ENCODE measurements around the gene CNST.
"Not testable (repeated sequence)": the region's sequence is repeated elsewhere in the genome, so short reads cannot be mapped to it uniquely, and the experiment has no call there.

Gene CNST

DNA sequence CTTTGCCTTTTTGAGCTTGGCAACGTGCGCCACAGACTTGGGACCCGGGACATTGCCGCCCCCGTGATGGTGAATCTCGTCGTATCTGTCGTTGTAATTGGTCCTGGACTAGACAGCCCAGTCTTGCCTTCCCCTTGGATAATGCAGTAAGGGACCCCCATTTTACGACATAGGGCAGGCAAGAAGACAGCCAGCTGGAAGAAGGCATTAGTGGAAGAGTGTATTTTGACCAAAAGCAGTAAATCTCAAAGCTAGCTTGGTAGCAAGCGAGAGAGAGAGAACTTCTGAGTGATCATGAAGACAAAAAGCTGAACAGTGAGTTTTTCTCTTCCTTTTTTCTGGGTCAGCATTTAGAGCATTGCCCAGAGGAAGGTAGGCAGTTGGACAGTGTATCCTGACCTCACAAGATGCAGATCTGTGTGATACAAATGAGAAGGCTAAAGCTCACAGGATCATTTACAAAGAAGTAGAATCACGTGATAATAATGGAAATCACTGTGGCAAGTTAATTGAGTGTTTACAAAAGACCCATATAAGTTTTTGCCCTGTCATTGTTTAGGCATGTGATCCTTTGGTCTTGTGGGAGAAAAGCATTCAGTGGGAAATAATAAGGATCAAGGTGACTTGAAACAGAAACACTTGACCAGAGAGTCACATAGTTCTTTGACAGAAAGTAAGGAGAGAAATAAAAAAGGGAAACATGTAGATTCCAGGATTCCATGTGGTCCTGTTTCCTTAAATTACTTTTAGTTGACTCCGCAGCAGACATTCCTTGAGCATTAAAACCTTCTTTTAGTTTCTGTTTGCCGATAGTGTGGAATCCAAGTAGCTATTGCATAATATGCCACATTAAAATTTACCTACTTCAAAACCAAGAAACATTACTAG is 66.3 kb downstream of the CNST start:
- H3K27ac ChIP-seq (ENCODE audit: insufficient read depth, low read length, poor library complexity, severe bottlenecking): no peak overlapping the region
- H3K9me3 ChIP-seq (ENCODE audit: control insufficient read depth, low read length): no peaks in the 10 kb centered on the region
- no peaks in the 10 kb centered on the region for H3K27me3 ChIP-seq (replicated peaks; ENCODE audit: control insufficient read depth, insufficient read depth, low read length, poor library complexity, severe bottlenecking)
- no peak overlapping the region for H3K4me3 ChIP-seq (ENCODE audit: insufficient read depth, low read depth, low read length, poor library complexity, severe bottlenecking)
- H3K36me3 ChIP-seq (ENCODE audit: control insufficient read depth, insufficient read depth, low read length): peaks cover 48% of the 10 kb centered on the region
- no peak for DNase-seq
- no peaks in the 10 kb centered on the region for H3K4me1 ChIP-seq (ENCODE audit: control insufficient read depth, insufficient read depth, low read length, poor library complexity, severe bottlenecking)

DNA sequence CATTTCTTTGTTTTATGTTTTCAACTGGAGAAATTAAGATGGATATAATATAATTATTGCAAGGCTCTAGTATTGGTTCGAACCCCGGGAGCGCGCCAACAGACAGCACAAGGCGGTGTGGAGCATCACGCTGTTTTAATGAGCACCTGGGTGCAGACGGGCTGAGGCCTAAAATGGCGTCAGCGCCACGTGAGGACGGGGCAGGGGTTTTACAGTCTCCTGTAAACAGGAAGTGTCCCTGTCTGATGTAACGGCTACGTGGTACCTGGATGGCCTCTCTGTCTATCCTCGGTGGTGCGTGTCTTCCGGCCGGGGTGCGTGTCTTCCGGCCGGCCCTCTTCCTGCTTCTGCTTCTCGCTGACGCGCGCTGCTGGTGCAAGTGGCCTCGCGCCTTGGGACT is 68.4 kb downstream of the CNST start:
- H3K9me3 ChIP-seq (ENCODE audit: control insufficient read depth, low read length); H3K4me1 ChIP-seq (ENCODE audit: control insufficient read depth, insufficient read depth, low read length, poor library complexity, severe bottlenecking); H3K4me3 ChIP-seq (ENCODE audit: insufficient read depth, low read depth, low read length, poor library complexity, severe bottlenecking); H3K27ac ChIP-seq (ENCODE audit: insufficient read depth, low read length, poor library complexity, severe bottlenecking); H3K27me3 ChIP-seq (replicated peaks; ENCODE audit: control insufficient read depth, insufficient read depth, low read length, poor library complexity, severe bottlenecking); DNase-seq: not testable (repeated sequence)
- peaks cover 58% of the 10 kb centered on the region for H3K36me3 ChIP-seq (ENCODE audit: control insufficient read depth, insufficient read depth, low read length)

DNA sequence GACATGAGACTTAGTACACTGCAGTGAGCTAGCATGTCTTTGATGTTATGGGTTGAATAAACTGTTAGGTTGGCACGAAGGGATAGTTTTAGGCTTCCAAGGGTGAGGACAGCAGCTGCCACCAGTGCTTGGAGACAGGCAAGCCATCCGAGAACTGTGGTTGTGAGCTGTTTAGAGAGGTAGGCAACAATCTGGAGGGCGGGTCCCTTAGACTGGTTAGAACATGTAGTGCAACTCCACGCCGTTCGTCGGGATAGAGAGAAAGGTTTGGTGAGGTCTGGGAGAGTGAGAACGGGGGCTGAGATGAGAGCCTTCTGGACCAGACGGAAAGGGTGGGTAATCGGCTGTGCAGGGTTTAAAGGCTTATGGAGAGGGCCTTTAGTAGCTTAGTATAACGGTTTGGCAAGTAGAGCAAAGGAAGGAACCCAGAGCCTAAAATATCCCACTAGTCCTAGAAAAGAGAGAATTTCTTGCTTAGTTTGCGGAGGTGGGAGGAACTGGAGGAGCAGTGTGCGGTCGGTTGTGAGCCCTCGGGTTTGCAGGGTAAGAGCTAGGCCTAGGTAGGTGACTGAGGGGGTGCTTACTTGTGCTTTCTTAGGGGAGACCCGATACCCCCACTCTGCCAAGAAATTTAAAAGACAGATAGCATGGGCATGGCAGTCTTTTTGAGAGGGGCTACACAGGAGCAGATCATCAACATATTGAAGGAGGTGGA is 72.8 kb downstream of the CNST start:
- H3K9me3 ChIP-seq (ENCODE audit: control insufficient read depth, low read length): no peaks in the 10 kb centered on the region
- H3K27ac ChIP-seq (ENCODE audit: insufficient read depth, low read length, poor library complexity, severe bottlenecking): no peak overlapping the region
- no peak overlapping the region for H3K4me3 ChIP-seq (ENCODE audit: insufficient read depth, low read depth, low read length, poor library complexity, severe bottlenecking)
- peaks cover 55% of the 10 kb centered on the region for H3K36me3 ChIP-seq (ENCODE audit: control insufficient read depth, insufficient read depth, low read length)
- H3K27me3 ChIP-seq (replicated peaks; ENCODE audit: control insufficient read depth, insufficient read depth, low read length, poor library complexity, severe bottlenecking): no peaks in the 10 kb centered on the region
- DNase-seq: no peak
- H3K4me1 ChIP-seq (ENCODE audit: control insufficient read depth, insufficient read depth, low read length, poor library complexity, severe bottlenecking): no peaks in the 10 kb centered on the region

DNA sequence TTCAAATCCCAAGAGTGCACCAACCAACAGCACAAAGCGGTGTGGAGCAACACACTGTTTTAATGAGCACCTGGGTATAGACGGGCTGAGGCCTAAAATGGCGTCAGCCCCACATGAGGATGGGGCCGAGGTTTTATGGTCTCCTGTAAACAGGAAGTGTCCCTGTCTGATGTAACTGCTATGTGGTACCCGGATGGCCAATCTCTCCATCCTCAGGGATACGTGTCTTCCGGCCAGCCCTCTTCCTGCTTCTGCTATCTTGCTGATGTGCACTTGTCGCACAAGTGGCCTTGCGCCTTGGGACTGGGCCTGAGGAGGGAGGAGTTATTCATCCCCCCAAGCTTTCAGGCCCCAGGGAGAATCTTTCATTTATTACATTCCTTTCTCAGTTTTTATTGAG is 73.5 kb downstream of the CNST start:
- no peak overlapping the region for H3K27ac ChIP-seq (ENCODE audit: insufficient read depth, low read length, poor library complexity, severe bottlenecking)
- H3K4me1 ChIP-seq (ENCODE audit: control insufficient read depth, insufficient read depth, low read length, poor library complexity, severe bottlenecking): no peaks in the 10 kb centered on the region
- DNase-seq: no peak
- H3K9me3 ChIP-seq (ENCODE audit: control insufficient read depth, low read length): no peaks in the 10 kb centered on the region
- no peak overlapping the region for H3K4me3 ChIP-seq (ENCODE audit: insufficient read depth, low read depth, low read length, poor library complexity, severe bottlenecking)
- peaks cover 54% of the 10 kb centered on the region for H3K36me3 ChIP-seq (ENCODE audit: control insufficient read depth, insufficient read depth, low read length)
- H3K27me3 ChIP-seq (replicated peaks; ENCODE audit: control insufficient read depth, insufficient read depth, low read length, poor library complexity, severe bottlenecking): no peaks in the 10 kb centered on the region

- Histone ChIP-seq H3K4me1 (ENCODE audit: control insufficient read depth, insufficient read depth, low read length, poor library complexity, severe bottlenecking) (no peaks in the 10 kb centered on the region), H3K27me3 (replicated peaks; ENCODE audit: control insufficient read depth, insufficient read depth, low read length, poor library complexity, severe bottlenecking) (no peaks in the 10 kb centered on the region), H3K36me3 (ENCODE audit: control insufficient read depth, insufficient read depth, low read length) (peaks cover 54% of the 10 kb centered on the region), H3K27ac (ENCODE audit: insufficient read depth, low read length, poor library complexity, severe bottlenecking) (no peak overlapping the region), H3K9me3 (ENCODE audit: control insufficient read depth, low read length) (no peaks in the 10 kb centered on the region), H3K4me3 (ENCODE audit: insufficient read depth, low read depth, low read length, poor library complexity, severe bottlenecking) (no peak overlapping the region)
- no peak for DNase-seq
Observed at GRCh38 chr1:246640747-246641146, 74.5 kb downstream of the CNST start.

DNA sequence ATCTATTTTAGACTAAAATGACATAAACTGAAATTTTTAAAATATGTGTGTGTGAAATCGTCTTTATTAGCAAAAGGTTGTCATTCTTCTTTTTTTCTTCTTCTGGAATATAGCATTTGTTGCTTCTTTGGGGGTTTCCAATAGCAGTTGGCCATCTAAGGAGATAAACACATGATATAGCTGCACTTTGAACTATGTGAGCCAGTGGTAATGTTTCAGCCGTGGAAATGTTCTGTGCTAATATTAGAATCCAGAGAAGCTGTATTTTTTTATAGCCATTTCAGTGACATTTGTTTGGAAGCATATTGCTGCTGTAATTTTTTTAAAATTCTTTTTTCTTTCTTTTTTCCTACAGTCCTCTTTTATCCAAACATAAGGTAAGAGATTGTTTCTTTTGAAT is 75.1 kb downstream of the CNST start:
- no peak overlapping the region for H3K27ac ChIP-seq (ENCODE audit: insufficient read depth, low read length, poor library complexity, severe bottlenecking)
- H3K4me1 ChIP-seq (ENCODE audit: control insufficient read depth, insufficient read depth, low read length, poor library complexity, severe bottlenecking): no peaks in the 10 kb centered on the region
- H3K36me3 ChIP-seq (ENCODE audit: control insufficient read depth, insufficient read depth, low read length): peaks cover 54% of the 10 kb centered on the region
- H3K9me3 ChIP-seq (ENCODE audit: control insufficient read depth, low read length): no peaks in the 10 kb centered on the region
- H3K27me3 ChIP-seq (replicated peaks; ENCODE audit: control insufficient read depth, insufficient read depth, low read length, poor library complexity, severe bottlenecking): no peaks in the 10 kb centered on the region
- DNase-seq: no peak
- no peak overlapping the region for H3K4me3 ChIP-seq (ENCODE audit: insufficient read depth, low read depth, low read length, poor library complexity, severe bottlenecking)

- no peak for DNase-seq
- no peaks in the 10 kb centered on the region for H3K4me1 ChIP-seq (ENCODE audit: control insufficient read depth, insufficient read depth, low read length, poor library complexity, severe bottlenecking)
- H3K27ac ChIP-seq (ENCODE audit: insufficient read depth, low read length, poor library complexity, severe bottlenecking): no peak overlapping the region
- no peaks in the 10 kb centered on the region for H3K9me3 ChIP-seq (ENCODE audit: control insufficient read depth, low read length)
- H3K27me3 ChIP-seq (replicated peaks; ENCODE audit: control insufficient read depth, insufficient read depth, low read length, poor library complexity, severe bottlenecking): no peaks in the 10 kb centered on the region
- H3K36me3 ChIP-seq (ENCODE audit: control insufficient read depth, insufficient read depth, low read length): peaks cover 52% of the 10 kb centered on the region
- H3K4me3 ChIP-seq (ENCODE audit: insufficient read depth, low read depth, low read length, poor library complexity, severe bottlenecking): no peak overlapping the region
Observed at GRCh38 chr1:246642719-246643118, 76.5 kb downstream of the CNST start.

GRCh38 chr1:246647113-246647512 is 80.9 kb downstream of the CNST start:
- no peak for DNase-seq
- no peaks in the 10 kb centered on the region for H3K27me3 ChIP-seq (replicated peaks; ENCODE audit: control insufficient read depth, insufficient read depth, low read length, poor library complexity, severe bottlenecking)
- no peaks in the 10 kb centered on the region for H3K9me3 ChIP-seq (ENCODE audit: control insufficient read depth, low read length)
- H3K36me3 ChIP-seq (ENCODE audit: control insufficient read depth, insufficient read depth, low read length): peaks cover 47% of the 10 kb centered on the region
- H3K4me1 ChIP-seq (ENCODE audit: control insufficient read depth, insufficient read depth, low read length, poor library complexity, severe bottlenecking): no peaks in the 10 kb centered on the region
- H3K27ac ChIP-seq (ENCODE audit: insufficient read depth, low read length, poor library complexity, severe bottlenecking): no peak overlapping the region
- no peak overlapping the region for H3K4me3 ChIP-seq (ENCODE audit: insufficient read depth, low read depth, low read length, poor library complexity, severe bottlenecking)

DNA sequence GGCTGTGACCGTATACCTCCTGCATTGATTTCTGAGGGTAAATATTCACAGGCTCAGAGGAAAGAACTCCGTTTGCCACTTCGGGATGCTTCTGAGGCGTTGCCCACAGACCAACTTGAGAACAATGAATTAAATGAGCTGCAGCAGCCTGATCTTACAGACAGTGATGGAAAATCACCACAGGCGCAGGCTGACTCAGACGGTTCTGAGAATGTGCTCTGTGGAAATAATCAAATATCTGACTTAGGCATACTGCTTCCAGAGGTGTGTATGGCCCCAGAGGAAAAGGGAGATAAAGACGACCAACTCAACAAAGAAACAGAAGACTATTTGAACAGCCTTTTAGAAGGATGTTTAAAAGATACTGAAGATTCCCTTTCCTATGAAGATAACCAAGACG is 81.3 kb downstream of the CNST start:
- H3K27me3 ChIP-seq (replicated peaks; ENCODE audit: control insufficient read depth, insufficient read depth, low read length, poor library complexity, severe bottlenecking): no peaks in the 10 kb centered on the region
- no peak overlapping the region for H3K4me3 ChIP-seq (ENCODE audit: insufficient read depth, low read depth, low read length, poor library complexity, severe bottlenecking)
- no peak for DNase-seq
- peaks cover 44% of the 10 kb centered on the region for H3K36me3 ChIP-seq (ENCODE audit: control insufficient read depth, insufficient read depth, low read length)
- no peaks in the 10 kb centered on the region for H3K9me3 ChIP-seq (ENCODE audit: control insufficient read depth, low read length)
- no peaks in the 10 kb centered on the region for H3K4me1 ChIP-seq (ENCODE audit: control insufficient read depth, insufficient read depth, low read length, poor library complexity, severe bottlenecking)
- H3K27ac ChIP-seq (ENCODE audit: insufficient read depth, low read length, poor library complexity, severe bottlenecking): no peak overlapping the region

DNA sequence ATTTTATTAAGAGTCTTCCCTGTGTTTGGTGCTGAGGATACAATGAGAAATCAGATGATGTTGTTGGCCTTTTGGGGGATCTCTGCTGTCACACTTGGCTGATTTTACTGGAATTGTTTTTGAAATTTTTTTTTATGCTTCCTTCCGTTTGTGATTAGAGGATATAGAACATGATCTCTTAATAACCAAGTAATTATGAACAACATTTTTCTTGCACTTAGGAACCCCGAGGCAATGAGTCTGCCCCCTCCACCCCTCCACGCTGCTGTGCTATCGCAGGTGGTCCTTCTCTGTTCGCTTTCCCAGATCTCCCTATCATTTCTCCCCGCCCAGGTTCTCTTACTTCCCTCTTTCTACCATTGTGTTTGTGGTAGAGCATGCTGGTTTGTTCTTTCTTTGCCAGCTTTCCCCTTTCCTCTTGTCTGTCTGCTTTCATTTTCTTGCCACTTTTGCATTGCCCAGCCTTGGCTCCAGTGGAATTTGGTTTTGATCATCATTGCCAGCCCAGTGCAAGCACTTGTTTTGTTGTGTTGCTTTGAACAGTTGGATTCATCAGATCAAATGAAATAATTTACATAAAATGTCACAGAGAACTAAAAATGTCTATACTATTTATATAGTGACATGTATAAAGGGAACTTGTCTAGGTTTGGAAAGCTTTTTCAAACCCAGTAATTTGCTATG is 84.9 kb downstream of the CNST start:
- no peaks in the 10 kb centered on the region for H3K4me1 ChIP-seq (ENCODE audit: control insufficient read depth, insufficient read depth, low read length, poor library complexity, severe bottlenecking)
- no peak overlapping the region for H3K4me3 ChIP-seq (ENCODE audit: insufficient read depth, low read depth, low read length, poor library complexity, severe bottlenecking)
- no peaks in the 10 kb centered on the region for H3K27me3 ChIP-seq (replicated peaks; ENCODE audit: control insufficient read depth, insufficient read depth, low read length, poor library complexity, severe bottlenecking)
- DNase-seq: no peak
- no peaks in the 10 kb centered on the region for H3K9me3 ChIP-seq (ENCODE audit: control insufficient read depth, low read length)
- peaks cover 36% of the 10 kb centered on the region for H3K36me3 ChIP-seq (ENCODE audit: control insufficient read depth, insufficient read depth, low read length)
- no peak overlapping the region for H3K27ac ChIP-seq (ENCODE audit: insufficient read depth, low read length, poor library complexity, severe bottlenecking)
